GM21717 (cell line): ENCODE measurements around the gene S100A2.
"Not testable (repeated sequence)": the region's sequence is repeated elsewhere in the genome, so short reads cannot be mapped to it uniquely, and the experiment has no call there.

Source experiments
- ATAC-seq: cut with Tn5 transposase; IDR thresholded peaks from one replicate; pipeline ENCODE4 v1.9.1; 2021; ENCODE audit warnings: mild to moderate bottlenecking, moderate library complexity; ENCODE audit not compliant: unreplicated experiment

Gene S100A2

GRCh38 chr1:153534226-153534924 lies 31.3 kb downstream of the S100A2 start:
- ATAC-seq = no peak

- ATAC-seq = no peak
Observed at GRCh38 chr1:153533689-153534201, 31.9 kb downstream of the S100A2 start.

- ATAC-seq = no peak
Observed at GRCh38 chr1:153532769-153533599, 32.7 kb downstream of the S100A2 start.

GRCh38 chr1:153532181-153532580 lies 33.5 kb downstream of the S100A2 start:
- ATAC-seq = no peak

GRCh38 chr1:153531638-153532037 lies 34.0 kb downstream of the S100A2 start:
- ATAC-seq = no peak

GRCh38 chr1:153527683-153528040 lies 38.0 kb downstream of the S100A2 start:
- no peak for ATAC-seq

- ATAC-seq = no peak
Observed at GRCh38 chr1:153527023-153527682, 38.5 kb downstream of the S100A2 start.

GRCh38 chr1:153526132-153526543 lies 39.5 kb downstream of the S100A2 start:
- no peak for ATAC-seq

GRCh38 chr1:153525088-153525728 lies 40.4 kb downstream of the S100A2 start:
- ATAC-seq = no peak

GRCh38 chr1:153522353-153523048 lies 43.1 kb downstream of the S100A2 start:
- not testable (repeated sequence) for ATAC-seq

GRCh38 chr1:153521808-153522207 lies 43.8 kb downstream of the S100A2 start:
- not testable (repeated sequence) for ATAC-seq

GRCh38 chr1:153520818-153521476 lies 44.7 kb downstream of the S100A2 start:
- ATAC-seq = no peak

- not testable (repeated sequence) for ATAC-seq
Observed at GRCh38 chr1:153520137-153520691, 45.4 kb downstream of the S100A2 start.

GRCh38 chr1:153519242-153519641 lies 46.4 kb downstream of the S100A2 start:
- ATAC-seq = no peak

GRCh38 chr1:153515504-153516394 lies 49.9 kb downstream of the S100A2 start:
- ATAC-seq = no peak

- ATAC-seq = no peak
Observed at GRCh38 chr1:153513666-153514065, 52.0 kb downstream of the S100A2 start.

- ATAC-seq = no peak
Observed at GRCh38 chr1:153513023-153513422, 52.6 kb downstream of the S100A2 start.
